ENCODE results near the gene IRF2BPL. TPM values are rescaled to one million over a fixed set of nuclear protein-coding genes. Genes with fewer than 3 reads are reported as not detected.
A peak's percentile ranks its signal among the peaks of the same experiment; 100 is the strongest.

The IRF2BPL gene
- total RNA-seq, 1 experiment from 2014 or later, result 51.2 TPM

- no TSS peak for BruUV-seq (replicated peaks)
- H3K9me3 ChIP-seq (ENCODE audit: low read depth, low read length, poor library complexity, severe bottlenecking), result peaks cover 3% of the 10 kb centered on the region
- H3K36me3 ChIP-seq (ENCODE audit: insufficient read depth, low read length, poor library complexity, severe bottlenecking), result no peaks in the 10 kb centered on the region
- peaks cover 27% of the 10 kb centered on the region for H3K4me1 ChIP-seq (ENCODE audit: insufficient read depth, low read length, poor library complexity, severe bottlenecking)
- H3K27me3 ChIP-seq (replicated peaks; ENCODE audit: insufficient read depth, low read depth, low read length, poor library complexity), result no peaks in the 10 kb centered on the region
- intact Hi-C loops (cut with micrococcal nuclease; ENCODE audit: unreplicated experiment), result no loop called here
- ChIA-PET POLR2A (ENCODE audit: low non-redundant PET) (interaction anchor here (0.7 kb wide), 1 partner anchor 340 kb away, joined by 4 read pairs; no protein-coding TSS in a partner anchor), CTCF (interaction anchor here (1.5 to 2.1 kb wide), 2 partner anchors 143 to 179 kb away, joined by 9 to 10 read pairs; no protein-coding TSS in a partner anchor)
- H3K27ac ChIP-seq (ENCODE audit: low read depth, low read length, poor library complexity, severe bottlenecking), result no peak overlapping the region
- H3K4me3 ChIP-seq (ENCODE audit: low read depth, low read length, poor library complexity, severe bottlenecking), result no peak overlapping the region
- TF ChIP-seq CTCF (conservative IDR thresholded peaks at IDR 0.05; ENCODE audit: low read depth, low read length), result no peak
- no peak for TF ChIP-seq EZH2 (IDR thresholded peaks at IDR 0.05; ENCODE audit: borderline replicate concordance, low read depth, low read length, poor library complexity, severe bottlenecking)
- DNase-seq (ENCODE audit: low spot score), result peak; percentile 55
These were observed 26.8 kb upstream of the IRF2BPL start for GRCh38 chr14:77055306-77055705.

GRCh38 chr14:77053046-77053841 is 24.7 kb upstream of the IRF2BPL start:
- POLR2A ChIA-PET (ENCODE audit: low non-redundant PET), result no interaction called here
- H3K27ac ChIP-seq (ENCODE audit: low read depth, low read length, poor library complexity, severe bottlenecking), result peak overlapping the region; percentile 3
- peaks cover 14% of the 10 kb centered on the region for H3K4me1 ChIP-seq (ENCODE audit: insufficient read depth, low read length, poor library complexity, severe bottlenecking)
- BruUV-seq (replicated peaks), result no TSS peak
- H3K36me3 ChIP-seq (ENCODE audit: insufficient read depth, low read length, poor library complexity, severe bottlenecking), result no peaks in the 10 kb centered on the region
- intact Hi-C loops (cut with micrococcal nuclease; ENCODE audit: unreplicated experiment), result loop anchor here (1.0 to 2.0 kb wide), 4 partner anchors 30 to 177 kb away; no protein-coding TSS in a partner anchor
- CTCF ChIA-PET, result interaction anchor here (0.8 to 2.1 kb wide), 4 partner anchors 11 to 177 kb away, joined by 3 to 9 read pairs (median 4); no protein-coding TSS in a partner anchor
- peak; percentile 99 for TF ChIP-seq CTCF (conservative IDR thresholded peaks at IDR 0.05; ENCODE audit: low read depth, low read length)
- no peak for TF ChIP-seq EZH2 (IDR thresholded peaks at IDR 0.05; ENCODE audit: borderline replicate concordance, low read depth, low read length, poor library complexity, severe bottlenecking)
- H3K4me3 ChIP-seq (ENCODE audit: low read depth, low read length, poor library complexity, severe bottlenecking), result no peak overlapping the region
- H3K27me3 ChIP-seq (replicated peaks; ENCODE audit: insufficient read depth, low read depth, low read length, poor library complexity), result no peaks in the 10 kb centered on the region
- DNase-seq (ENCODE audit: low spot score), result peak; percentile 94
- peaks cover 3% of the 10 kb centered on the region for H3K9me3 ChIP-seq (ENCODE audit: low read depth, low read length, poor library complexity, severe bottlenecking)

- Histone ChIP-seq H3K36me3 (ENCODE audit: insufficient read depth, low read length, poor library complexity, severe bottlenecking) (no peaks in the 10 kb centered on the region), H3K27me3 (replicated peaks; ENCODE audit: insufficient read depth, low read depth, low read length, poor library complexity) (no peaks in the 10 kb centered on the region), H3K9me3 (ENCODE audit: low read depth, low read length, poor library complexity, severe bottlenecking) (peaks cover 3% of the 10 kb centered on the region), H3K27ac (ENCODE audit: low read depth, low read length, poor library complexity, severe bottlenecking) (peak overlapping the region; percentile 37), H3K4me1 (ENCODE audit: insufficient read depth, low read length, poor library complexity, severe bottlenecking) (peaks cover 10% of the 10 kb centered on the region), H3K4me3 (ENCODE audit: low read depth, low read length, poor library complexity, severe bottlenecking) (no peak overlapping the region)
- no peak for TF ChIP-seq EZH2 (IDR thresholded peaks at IDR 0.05; ENCODE audit: borderline replicate concordance, low read depth, low read length, poor library complexity, severe bottlenecking)
- no peak for TF ChIP-seq CTCF (conservative IDR thresholded peaks at IDR 0.05; ENCODE audit: low read depth, low read length)
- intact Hi-C loops (cut with micrococcal nuclease; ENCODE audit: unreplicated experiment), result loop anchor here (1.0 to 2.0 kb wide), 4 partner anchors 30 to 176 kb away; no protein-coding TSS in a partner anchor
- DNase-seq (ENCODE audit: low spot score), result no peak
- no TSS peak for BruUV-seq (replicated peaks)
- POLR2A ChIA-PET (ENCODE audit: low non-redundant PET), result no interaction called here
- CTCF ChIA-PET, result interaction anchor here (1.6 kb wide), 1 partner anchor 139 kb away, joined by 6 read pairs; no protein-coding TSS in a partner anchor
These were observed 24.0 kb upstream of the IRF2BPL start for GRCh38 chr14:77052281-77053044.

All from A673 (cell line).